Measurements from ENCODE around the gene SEMA6A. TPM values are rescaled to one million over a fixed set of nuclear protein-coding genes. Genes with fewer than 3 reads are reported as not detected.

Gene SEMA6A
- polyA plus RNA-seq, 2 of the 4 experiments (the other 2 are of a cell fraction) = 0.01 TPM; not detected in 1

DNA sequence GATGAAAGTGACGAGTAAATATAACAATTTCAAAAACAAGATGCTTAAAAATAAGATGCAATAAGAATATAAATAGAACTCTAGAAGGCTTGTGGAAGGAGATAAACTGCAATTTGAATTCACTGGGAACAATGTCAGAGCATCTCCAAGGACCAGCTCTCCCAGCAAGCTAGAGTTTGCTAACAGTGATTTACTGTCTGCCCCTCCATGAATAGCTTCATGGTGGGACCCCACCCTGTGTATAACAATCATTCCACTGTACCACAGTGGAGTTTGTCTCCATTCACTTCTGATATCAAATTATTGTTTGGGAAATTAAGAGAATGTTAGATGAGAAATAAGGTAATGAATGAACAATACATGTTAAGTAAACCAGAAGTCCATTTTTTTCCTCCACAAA lies 7.3 kb upstream of the SEMA6A start:
- 0% methylated on average over 1 of the region's 1 CpG for WGBS (ENCODE audit: missing lambda C conversion rate)
- Histone ChIP-seq H3K27ac (no peak overlapping the region), H3K4me3 (no peak overlapping the region), H3K9me3 (no peaks in the 10 kb centered on the region), H3K4me1 (no peaks in the 10 kb centered on the region), H3K4me2 (no peak overlapping the region)
- CTCF ChIA-PET = no interaction called here
- no peak for ATAC-seq
- TF ChIP-seq, protein P1, sequence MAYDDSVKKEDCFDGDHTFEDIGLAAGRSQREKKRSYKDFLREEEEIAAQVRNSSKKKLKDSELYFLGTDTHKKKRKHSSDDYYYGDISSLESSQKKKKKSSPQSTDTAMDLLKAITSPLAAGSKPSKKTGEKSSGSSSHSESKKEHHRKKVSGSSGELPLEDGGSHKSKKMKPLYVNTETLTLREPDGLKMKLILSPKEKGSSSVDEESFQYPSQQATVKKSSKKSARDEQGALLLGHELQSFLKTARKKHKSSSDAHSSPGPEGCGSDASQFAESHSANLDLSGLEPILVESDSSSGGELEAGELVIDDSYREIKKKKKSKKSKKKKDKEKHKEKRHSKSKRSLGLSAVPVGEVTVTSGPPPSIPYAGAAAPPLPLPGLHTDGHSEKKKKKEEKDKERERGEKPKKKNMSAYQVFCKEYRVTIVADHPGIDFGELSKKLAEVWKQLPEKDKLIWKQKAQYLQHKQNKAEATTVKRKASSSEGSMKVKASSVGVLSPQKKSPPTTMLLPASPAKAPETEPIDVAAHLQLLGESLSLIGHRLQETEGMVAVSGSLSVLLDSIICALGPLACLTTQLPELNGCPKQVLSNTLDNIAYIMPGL (CRISPR knock-in tag; IDR thresholded peaks at IDR 0.05; ENCODE audit: borderline replicate concordance) = no peak
- TF ChIP-seq RNF2 (IDR thresholded peaks at IDR 0.05; ENCODE audit: borderline replicate concordance, low read depth) (no peak), NR3C1 (IDR thresholded peaks at IDR 0.05) (no peak), BHLHE40 (IDR thresholded peaks at IDR 0.05; ENCODE audit: low read depth, low read length) (no peak), EHMT2 (IDR thresholded peaks at IDR 0.05; ENCODE audit: low read depth) (no peak), EP300 (IDR thresholded peaks at IDR 0.05) (no peak), GATA3 (IDR thresholded peaks at IDR 0.05; ENCODE audit: borderline replicate concordance) (no peak), HDAC2 (IDR thresholded peaks at IDR 0.05) (no peak), KDM1A (IDR thresholded peaks at IDR 0.05; ENCODE audit: low read depth) (no peak), POLR2AphosphoS2 (conservative IDR thresholded peaks at IDR 0.05; ENCODE audit: low read length) (no peak)
- TF ChIP-seq, protein P2, sequence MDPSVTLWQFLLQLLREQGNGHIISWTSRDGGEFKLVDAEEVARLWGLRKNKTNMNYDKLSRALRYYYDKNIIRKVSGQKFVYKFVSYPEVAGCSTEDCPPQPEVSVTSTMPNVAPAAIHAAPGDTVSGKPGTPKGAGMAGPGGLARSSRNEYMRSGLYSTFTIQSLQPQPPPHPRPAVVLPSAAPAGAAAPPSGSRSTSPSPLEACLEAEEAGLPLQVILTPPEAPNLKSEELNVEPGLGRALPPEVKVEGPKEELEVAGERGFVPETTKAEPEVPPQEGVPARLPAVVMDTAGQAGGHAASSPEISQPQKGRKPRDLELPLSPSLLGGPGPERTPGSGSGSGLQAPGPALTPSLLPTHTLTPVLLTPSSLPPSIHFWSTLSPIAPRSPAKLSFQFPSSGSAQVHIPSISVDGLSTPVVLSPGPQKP (IDR thresholded peaks at IDR 0.05; ENCODE audit: low read depth, low read length) = no peak
- DNase-seq (ENCODE audit: low read depth in 1 of 2, low spot score in 1 of 2) = no peak
- FAIRE-seq = no peak
- POLR2A ChIA-PET = no interaction called here

DNA sequence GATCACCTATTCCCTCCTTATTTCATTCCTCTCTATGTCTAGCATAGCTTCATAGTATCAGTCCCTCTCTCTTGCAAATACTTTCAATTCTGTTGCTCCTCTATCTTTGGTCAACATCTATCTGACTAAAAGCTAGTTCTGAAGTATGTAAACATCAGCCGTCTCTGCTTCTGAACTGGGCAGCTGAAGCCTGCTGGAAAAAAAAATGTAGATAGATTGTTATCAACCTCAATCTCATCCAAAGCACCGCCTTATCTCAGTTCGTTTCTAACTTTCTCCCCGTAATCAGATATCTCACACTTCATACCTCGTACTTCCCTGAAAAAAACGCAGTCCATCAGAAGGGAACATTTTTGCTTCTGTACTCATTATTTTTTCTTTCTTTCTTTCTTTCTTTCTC lies 4.5 kb upstream of the SEMA6A start:
- FAIRE-seq (no peak), ATAC-seq (no peak), DNase-seq (ENCODE audit: low read depth in 1 of 2, low spot score in 1 of 2) (no peak)
- TF ChIP-seq, protein P3, sequence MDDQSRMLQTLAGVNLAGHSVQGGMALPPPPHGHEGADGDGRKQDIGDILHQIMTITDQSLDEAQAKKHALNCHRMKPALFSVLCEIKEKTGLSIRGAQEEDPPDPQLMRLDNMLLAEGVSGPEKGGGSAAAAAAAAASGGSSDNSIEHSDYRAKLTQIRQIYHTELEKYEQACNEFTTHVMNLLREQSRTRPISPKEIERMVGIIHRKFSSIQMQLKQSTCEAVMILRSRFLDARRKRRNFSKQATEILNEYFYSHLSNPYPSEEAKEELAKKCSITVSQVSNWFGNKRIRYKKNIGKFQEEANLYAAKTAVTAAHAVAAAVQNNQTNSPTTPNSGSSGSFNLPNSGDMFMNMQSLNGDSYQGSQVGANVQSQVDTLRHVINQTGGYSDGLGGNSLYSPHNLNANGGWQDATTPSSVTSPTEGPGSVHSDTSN (IDR thresholded peaks at IDR 0.05) = no peak
- TF ChIP-seq, protein P4, sequence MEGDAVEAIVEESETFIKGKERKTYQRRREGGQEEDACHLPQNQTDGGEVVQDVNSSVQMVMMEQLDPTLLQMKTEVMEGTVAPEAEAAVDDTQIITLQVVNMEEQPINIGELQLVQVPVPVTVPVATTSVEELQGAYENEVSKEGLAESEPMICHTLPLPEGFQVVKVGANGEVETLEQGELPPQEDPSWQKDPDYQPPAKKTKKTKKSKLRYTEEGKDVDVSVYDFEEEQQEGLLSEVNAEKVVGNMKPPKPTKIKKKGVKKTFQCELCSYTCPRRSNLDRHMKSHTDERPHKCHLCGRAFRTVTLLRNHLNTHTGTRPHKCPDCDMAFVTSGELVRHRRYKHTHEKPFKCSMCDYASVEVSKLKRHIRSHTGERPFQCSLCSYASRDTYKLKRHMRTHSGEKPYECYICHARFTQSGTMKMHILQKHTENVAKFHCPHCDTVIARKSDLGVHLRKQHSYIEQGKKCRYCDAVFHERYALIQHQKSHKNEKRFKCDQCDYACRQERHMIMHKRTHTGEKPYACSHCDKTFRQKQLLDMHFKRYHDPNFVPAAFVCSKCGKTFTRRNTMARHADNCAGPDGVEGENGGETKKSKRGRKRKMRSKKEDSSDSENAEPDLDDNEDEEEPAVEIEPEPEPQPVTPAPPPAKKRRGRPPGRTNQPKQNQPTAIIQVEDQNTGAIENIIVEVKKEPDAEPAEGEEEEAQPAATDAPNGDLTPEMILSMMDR (IDR thresholded peaks at IDR 0.05) = no peak
- no peak for TF ChIP-seq CHD4 (IDR thresholded peaks at IDR 0.05; ENCODE audit: borderline replicate concordance)
- TF ChIP-seq SREBF2 (IDR thresholded peaks at IDR 0.05) = no peak
- no peak for TF ChIP-seq MYC (IDR thresholded peaks at IDR 0.05; ENCODE audit: borderline replicate concordance, low read length)
- TF ChIP-seq, protein P5, sequence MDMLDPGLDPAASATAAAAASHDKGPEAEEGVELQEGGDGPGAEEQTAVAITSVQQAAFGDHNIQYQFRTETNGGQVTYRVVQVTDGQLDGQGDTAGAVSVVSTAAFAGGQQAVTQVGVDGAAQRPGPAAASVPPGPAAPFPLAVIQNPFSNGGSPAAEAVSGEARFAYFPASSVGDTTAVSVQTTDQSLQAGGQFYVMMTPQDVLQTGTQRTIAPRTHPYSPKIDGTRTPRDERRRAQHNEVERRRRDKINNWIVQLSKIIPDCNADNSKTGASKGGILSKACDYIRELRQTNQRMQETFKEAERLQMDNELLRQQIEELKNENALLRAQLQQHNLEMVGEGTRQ (IDR thresholded peaks at IDR 0.05) = no peak
- TF ChIP-seq, protein P1 (CRISPR knock-in tag; IDR thresholded peaks at IDR 0.05; ENCODE audit: borderline replicate concordance) = no peak
- TF ChIP-seq SMC3 (IDR thresholded peaks at IDR 0.05) = no peak
- TF ChIP-seq, protein P6, sequence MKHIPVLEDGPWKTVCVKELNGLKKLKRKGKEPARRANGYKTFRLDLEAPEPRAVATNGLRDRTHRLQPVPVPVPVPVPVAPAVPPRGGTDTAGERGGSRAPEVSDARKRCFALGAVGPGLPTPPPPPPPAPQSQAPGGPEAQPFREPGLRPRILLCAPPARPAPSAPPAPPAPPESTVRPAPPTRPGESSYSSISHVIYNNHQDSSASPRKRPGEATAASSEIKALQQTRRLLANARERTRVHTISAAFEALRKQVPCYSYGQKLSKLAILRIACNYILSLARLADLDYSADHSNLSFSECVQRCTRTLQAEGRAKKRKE (CRISPR knock-in tag; IDR thresholded peaks at IDR 0.05; ENCODE audit: low read depth) = no peak
- no peak for TF ChIP-seq KDM5A (IDR thresholded peaks at IDR 0.05)
- TF ChIP-seq CBX8 (IDR thresholded peaks at IDR 0.05) = no peak
- TF ChIP-seq RCOR1 (IDR thresholded peaks at IDR 0.05; ENCODE audit: low read depth, low read length) = no peak
- TF ChIP-seq, protein P7, sequence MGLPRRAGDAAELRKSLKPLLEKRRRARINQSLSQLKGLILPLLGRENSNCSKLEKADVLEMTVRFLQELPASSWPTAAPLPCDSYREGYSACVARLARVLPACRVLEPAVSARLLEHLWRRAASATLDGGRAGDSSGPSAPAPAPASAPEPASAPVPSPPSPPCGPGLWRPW (IDR thresholded peaks at IDR 0.05) = no peak
- TF ChIP-seq EHMT2 (IDR thresholded peaks at IDR 0.05; ENCODE audit: low read depth) = no peak
- TF ChIP-seq HOXA7 (CRISPR knock-in tag; IDR thresholded peaks at IDR 0.05) = no peak
- ChIA-PET POLR2A (no interaction called here), CTCF (interaction anchor here (0.6 kb wide), 1 partner anchor 739 kb away, joined by 3 read pairs; no protein-coding TSS in a partner anchor)
- Histone ChIP-seq H3K4me2 (no peak overlapping the region), H3K9me3 (no peaks in the 10 kb centered on the region), H3K4me1 (peaks cover 13% of the 10 kb centered on the region), H3K4me3 (no peak overlapping the region), H3K27ac (no peak overlapping the region)
- 28% methylated on average over 6 of the region's 6 CpGs for WGBS (ENCODE audit: missing lambda C conversion rate)

Measured in A549 (cell line).